ENCODE measurements around the gene SIPA1L3. TPM values are rescaled to one million over a fixed set of nuclear protein-coding genes. Genes with fewer than 3 reads are reported as not detected.

Gene SIPA1L3
- total RNA-seq, 2 donors from 2014 or later = 10.9 to 20.5 TPM

DNA sequence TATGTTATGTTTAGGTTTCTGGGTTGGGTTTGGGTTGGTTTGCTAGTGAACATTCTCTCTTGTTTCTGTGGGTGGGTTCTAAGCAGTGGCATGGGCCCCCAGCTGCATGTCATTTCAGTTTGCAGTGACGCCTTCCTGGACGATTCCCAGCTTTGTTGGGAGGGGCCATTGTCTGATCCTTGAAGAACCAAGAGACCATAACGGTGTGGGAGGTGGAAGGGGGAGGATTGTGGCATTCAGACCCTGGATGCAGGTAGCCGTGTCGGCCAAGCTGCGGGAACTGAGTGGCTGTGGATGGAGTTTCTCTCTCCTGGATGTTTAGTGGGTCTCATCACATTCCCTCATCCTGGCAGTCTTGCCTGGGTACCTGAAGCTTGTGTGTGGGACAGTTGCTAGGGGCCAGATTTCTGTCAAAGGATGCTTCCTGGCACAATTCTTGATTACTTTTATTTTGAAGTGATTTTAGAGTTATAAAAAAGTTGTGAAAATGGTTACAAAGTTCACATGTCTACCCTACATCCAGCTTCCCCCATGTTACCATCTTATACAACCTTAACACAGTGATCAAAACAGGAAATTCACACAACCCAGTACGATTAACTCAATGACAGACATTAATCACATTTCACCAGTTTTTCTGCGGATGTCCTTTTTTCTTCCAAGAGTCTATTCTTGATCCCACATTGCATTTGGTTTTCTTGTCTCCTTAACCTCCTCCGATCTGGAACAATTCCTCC, 123.8 kb downstream of the SIPA1L3 start:
- H3K36me3 Mint-ChIP-seq = peaks cover 0 to 6% of the 10 kb centered on the region in 2 donors
- no peak for DNase-seq (ENCODE audit: low spot score in 2 of 2)
- no peak for ATAC-seq

GRCh38 chr19:38031423-38031770, 124.4 kb downstream of the SIPA1L3 start:
- Mint-ChIP-seq H3K9me3 (no peaks in the 10 kb centered on the region), H3K36me3 (peaks cover 0 to 6% of the 10 kb centered on the region in 2 donors), H3K27ac (no peak overlapping the region)
- no peak for DNase-seq (ENCODE audit: low spot score in 2 of 2)
- no peak for ATAC-seq

More for the DNA sequence above, 123.8 kb downstream of the SIPA1L3 start:
- Mint-ChIP-seq H3K9me3 (no peaks in the 10 kb centered on the region), H3K27ac (no peak overlapping the region)

- Mint-ChIP-seq H3K36me3 (peaks cover 0 to 6% of the 10 kb centered on the region in 2 donors), H3K27ac (no peak overlapping the region), H3K9me3 (no peaks in the 10 kb centered on the region)
- no peak for ATAC-seq
- DNase-seq (ENCODE audit: low spot score in 2 of 2) = no peak
Observed at GRCh38 chr19:38032151-38032550, 125.1 kb downstream of the SIPA1L3 start.

DNA sequence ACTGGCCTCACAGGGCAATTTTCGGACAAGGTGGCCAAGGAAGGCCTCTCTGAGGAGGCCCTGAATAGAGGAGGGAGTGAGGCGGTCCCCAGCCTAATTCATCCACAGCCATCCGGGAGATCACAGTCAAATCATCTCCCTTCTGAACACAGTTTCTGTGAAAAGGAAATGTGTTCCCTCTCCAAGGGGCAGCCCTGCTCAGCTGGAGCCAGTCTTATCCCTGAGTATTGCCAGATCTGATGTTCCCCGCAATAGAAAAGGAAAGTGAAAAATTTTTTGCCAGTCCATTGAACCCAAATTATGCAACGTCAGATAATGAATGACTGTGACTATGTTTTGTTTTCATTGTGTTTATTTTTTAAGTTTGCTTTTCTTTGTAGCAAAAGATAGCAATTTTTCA, 125.9 kb downstream of the SIPA1L3 start:
- Mint-ChIP-seq H3K27ac (peak overlapping the region; percentile 24 to 31), H3K36me3 (peaks cover 0 to 6% of the 10 kb centered on the region in 2 donors), H3K9me3 (no peaks in the 10 kb centered on the region)
- ATAC-seq (no peak), DNase-seq (ENCODE audit: low spot score in 2 of 2) (no peak)

- H3K27ac Mint-ChIP-seq = no peak overlapping the region
- DNase-seq (ENCODE audit: low spot score in 2 of 2) (no peak), ATAC-seq (no peak)
- H3K9me3 Mint-ChIP-seq = no peaks in the 10 kb centered on the region
- H3K36me3 Mint-ChIP-seq = peaks cover 0 to 6% of the 10 kb centered on the region in 2 donors
Observed at GRCh38 chr19:38033658-38034491, 126.9 kb downstream of the SIPA1L3 start.

DNA sequence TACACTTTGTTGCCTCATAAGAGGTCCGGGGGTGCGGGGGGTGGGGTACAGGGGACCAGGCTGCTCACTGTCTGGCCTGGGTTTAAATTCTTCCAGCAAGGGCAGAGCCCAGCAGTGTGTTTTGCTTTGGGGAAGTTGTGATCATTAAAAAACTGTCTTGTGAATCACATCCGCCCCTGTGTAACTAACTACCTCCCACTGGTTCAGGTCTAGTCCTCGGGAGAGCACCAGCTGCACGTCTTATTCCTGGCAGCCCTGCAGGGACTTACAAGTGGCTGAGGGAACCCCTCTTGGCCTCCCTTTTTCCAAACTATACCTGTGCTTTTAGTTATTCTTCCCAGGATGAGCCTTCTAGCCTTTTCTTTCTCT, 127.5 kb downstream of the SIPA1L3 start:
- peak overlapping the region in 1 of 2 donors; percentile 7 for H3K27ac Mint-ChIP-seq
- H3K9me3 Mint-ChIP-seq = no peaks in the 10 kb centered on the region
- ATAC-seq (no peak), DNase-seq (ENCODE audit: low spot score in 2 of 2) (no peak)
- peaks cover 0 to 6% of the 10 kb centered on the region in 2 donors for H3K36me3 Mint-ChIP-seq

- no peak for ATAC-seq
- Mint-ChIP-seq H3K36me3 (peaks cover 0 to 6% of the 10 kb centered on the region in 2 donors), H3K27ac (peak overlapping the region in 1 of 2 donors; percentile 31), H3K9me3 (no peaks in the 10 kb centered on the region)
- no peak for DNase-seq (ENCODE audit: low spot score in 2 of 2)
Observed at GRCh38 chr19:38035515-38036495, 128.8 kb downstream of the SIPA1L3 start.

DNA sequence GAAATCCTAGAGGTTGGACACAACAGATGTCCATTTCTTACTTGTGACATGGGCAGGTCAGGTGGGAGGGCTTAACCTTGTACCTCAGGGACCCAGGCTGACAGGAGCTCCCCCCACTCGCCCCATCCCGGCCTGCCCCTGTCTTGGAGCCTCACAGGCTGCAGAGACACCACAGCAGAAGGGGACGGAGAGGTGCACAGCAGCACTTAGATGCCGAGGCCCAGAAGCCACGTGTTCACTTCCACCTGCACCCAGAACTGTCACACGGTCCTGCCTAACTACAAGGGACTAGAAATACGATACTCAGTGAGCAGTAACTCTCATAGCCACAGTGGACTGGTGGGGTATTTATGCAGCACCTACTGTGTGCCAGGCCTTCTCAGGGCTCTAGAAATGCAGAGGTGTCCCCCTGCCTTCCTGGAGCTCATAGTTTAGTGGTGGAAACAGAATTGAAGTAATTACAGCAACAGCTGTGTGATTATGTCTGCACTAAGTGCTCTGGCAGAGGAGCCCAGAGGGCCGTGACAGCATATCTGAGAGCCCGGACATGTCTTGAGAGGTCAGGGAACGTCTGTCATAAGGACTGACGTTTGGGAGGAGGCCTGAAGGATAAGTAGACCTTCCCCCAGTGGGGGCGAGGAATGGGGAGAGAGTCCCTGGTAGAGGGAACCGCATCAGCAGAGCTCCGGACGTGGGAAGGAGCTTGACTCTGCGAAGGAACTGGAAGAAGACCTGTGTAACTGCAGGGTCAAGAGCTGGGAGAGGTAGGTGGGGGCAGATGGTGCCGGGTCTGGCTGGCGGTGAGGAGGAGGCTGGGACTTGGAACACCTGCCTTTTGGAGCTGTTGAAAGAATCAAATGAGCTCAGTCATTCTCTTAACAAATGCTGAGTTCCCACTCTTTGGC, 130.0 kb downstream of the SIPA1L3 start:
- DNase-seq (ENCODE audit: low spot score in 2 of 2) (no peak), ATAC-seq (no peak)
- no peaks in the 10 kb centered on the region for H3K9me3 Mint-ChIP-seq
- peaks cover 0 to 3% of the 10 kb centered on the region in 2 donors for H3K36me3 Mint-ChIP-seq
- peak overlapping the region; percentile 46 to 73 for H3K27ac Mint-ChIP-seq

DNA sequence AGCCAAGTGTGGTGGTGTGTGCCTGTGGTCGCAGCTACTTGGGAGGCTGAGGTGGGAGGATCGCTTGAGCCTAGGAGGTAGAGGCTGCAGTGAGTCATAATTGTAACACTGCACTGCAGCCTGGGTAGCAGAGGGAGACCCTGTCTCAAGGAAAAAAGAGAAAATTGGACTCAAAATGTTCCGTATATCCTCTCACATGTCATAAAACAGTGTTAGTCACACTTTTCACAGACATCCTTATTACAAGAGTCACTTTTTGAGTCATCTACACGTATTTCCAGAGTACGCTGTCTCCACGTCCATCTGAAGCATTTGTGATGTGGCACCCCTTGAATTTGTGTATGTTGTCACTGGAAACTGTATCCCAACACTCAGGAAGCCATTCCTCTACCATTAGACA, 133.0 kb downstream of the SIPA1L3 start:
- ATAC-seq (peak; percentile 88 to 93), DNase-seq (ENCODE audit: low spot score in 2 of 2) (no peak)
- Mint-ChIP-seq H3K36me3 (peaks cover 0 to 5% of the 10 kb centered on the region in 2 donors), H3K9me3 (no peaks in the 10 kb centered on the region), H3K27ac (no peak overlapping the region)

GRCh38 chr19:38042132-38042531, 135.1 kb downstream of the SIPA1L3 start:
- no peak for ATAC-seq
- no peaks in the 10 kb centered on the region for H3K9me3 Mint-ChIP-seq

DNA sequence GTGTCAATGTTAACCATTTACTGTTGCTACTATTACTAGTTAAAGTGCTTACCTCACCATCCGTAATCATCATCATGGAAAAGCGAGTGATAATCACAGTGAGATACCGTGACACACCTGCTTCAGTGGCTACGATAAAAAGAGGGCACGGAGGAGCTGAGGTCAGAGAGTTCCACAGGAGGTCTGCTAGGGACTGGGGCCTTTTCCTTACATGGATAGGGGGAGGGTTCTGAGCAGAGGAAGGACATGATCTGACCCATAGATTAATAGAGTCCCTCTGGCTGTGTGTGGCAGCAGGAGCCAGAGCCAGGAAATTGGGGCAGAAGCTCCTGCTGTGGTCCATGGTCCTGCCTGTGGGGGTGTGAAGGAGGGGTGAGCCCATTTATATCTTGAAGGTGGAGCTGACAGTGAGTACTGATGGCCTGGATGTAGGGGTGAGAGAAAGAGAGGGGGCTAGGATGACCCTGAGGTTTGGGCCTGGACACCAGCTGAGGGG, 136.7 kb downstream of the SIPA1L3 start:
- Mint-ChIP-seq H3K9me3 (no peaks in the 10 kb centered on the region), H3K36me3 (peaks cover 0 to 5% of the 10 kb centered on the region in 2 donors), H3K27ac (peak overlapping the region; percentile 87 to 95)
- ATAC-seq (no peak), DNase-seq (ENCODE audit: low spot score in 2 of 2) (no peak)

More at GRCh38 chr19:38042132-38042531, 135.1 kb downstream of the SIPA1L3 start:
- H3K27ac Mint-ChIP-seq = no peak overlapping the region
- H3K36me3 Mint-ChIP-seq = peaks cover 0 to 5% of the 10 kb centered on the region in 2 donors
- no peak for DNase-seq (ENCODE audit: low spot score in 2 of 2)

DNA sequence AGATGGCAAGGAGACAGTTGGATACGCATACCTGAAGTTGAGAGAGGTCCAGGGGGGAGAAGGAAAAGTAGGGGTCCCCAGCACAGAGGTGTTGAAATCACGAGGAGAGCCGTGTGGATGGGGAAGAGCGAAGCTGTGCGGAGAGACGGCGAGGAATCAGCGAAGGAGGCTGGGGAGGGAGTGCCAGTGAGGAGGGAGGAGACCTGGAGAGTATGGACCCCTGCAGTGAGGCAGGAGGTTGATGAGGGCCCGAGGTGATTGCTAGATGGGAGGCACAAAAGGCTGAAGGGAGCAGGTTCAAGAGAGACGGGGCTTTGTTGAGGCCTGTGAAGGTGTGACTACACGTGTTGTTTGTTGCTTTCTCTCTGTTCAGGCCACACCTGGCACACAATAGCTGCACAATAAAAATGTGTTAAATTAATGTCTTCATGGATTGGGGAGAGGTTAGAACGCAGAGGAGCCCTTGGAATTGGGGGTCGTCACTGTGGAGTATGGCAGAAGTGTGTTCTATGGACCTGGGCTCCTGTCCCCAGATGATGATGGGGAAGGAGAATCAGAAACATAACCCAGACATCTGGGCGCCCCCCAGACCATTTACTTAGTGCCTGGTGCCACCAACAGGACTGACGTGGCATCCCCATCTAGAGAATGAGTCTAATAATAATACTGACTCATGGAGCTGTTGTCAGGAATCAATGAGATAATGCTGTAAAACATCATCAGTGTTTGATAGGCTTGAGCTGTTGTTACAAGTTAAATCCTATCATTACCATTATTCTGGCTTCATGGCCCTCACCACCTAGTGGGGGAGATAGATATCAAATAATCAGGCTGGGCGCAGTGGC, 137.5 kb downstream of the SIPA1L3 start:
- no peak for DNase-seq (ENCODE audit: low spot score in 2 of 2)
- Mint-ChIP-seq H3K36me3 (peaks cover 0 to 5% of the 10 kb centered on the region in 2 donors), H3K9me3 (no peaks in the 10 kb centered on the region), H3K27ac (peak overlapping the region in 1 of 2 donors; percentile 95)
- ATAC-seq = no peak

DNA sequence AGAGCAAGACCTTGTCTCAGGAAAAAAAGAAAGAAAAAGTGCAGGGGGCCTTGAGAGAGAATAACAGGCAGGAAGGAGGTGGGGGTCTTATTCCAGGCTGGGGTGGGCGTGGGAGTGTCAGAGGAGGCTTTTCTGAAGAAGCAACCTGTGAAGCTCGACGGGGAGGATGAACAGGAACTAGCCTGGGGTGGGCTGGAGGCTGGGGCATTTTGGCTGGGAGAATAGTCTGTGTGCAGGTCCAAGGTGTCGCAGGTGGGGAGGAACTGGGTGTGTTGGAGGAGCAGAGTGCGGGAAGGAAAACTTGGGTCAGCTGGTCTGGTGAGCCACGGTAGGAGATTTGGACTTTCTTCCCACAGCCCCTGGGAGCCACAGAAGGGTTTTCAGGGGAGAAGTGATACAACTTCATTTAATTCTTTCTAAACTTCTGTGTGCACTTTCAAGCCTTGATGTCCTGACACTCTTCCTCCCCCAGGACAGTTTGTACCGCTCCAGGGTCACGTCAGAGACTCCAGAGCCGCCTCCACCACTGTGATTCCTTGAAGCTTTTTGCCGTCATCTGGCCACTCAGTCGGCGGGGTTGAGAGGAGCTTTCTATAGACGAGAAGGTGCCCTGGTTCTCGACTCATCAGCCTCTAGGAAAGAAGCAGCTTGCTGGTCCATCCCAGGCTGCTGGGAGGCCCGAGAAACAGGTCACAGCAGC, 138.7 kb downstream of the SIPA1L3 start:
- peaks cover 0 to 5% of the 10 kb centered on the region in 2 donors for H3K36me3 Mint-ChIP-seq
- DNase-seq (ENCODE audit: low spot score in 2 of 2) = no peak
- H3K27ac Mint-ChIP-seq = peak overlapping the region in 1 of 2 donors; percentile 95
- no peak for ATAC-seq
- H3K9me3 Mint-ChIP-seq = no peaks in the 10 kb centered on the region
